K562 (cell line): ENCODE results near the gene CIART. TPM values are rescaled to one million over a fixed set of nuclear protein-coding genes. Genes with fewer than 3 reads are reported as not detected.

Source experiments
- ATF2 ChIP-seq: sonication (generic); formaldehyde crosslinking; IDR thresholded peaks from 2 replicates; pipeline ENCODE4 v1.8.1; 2022; ENCODE audit warnings: missing genetic modification reagents
- CEBPB ChIP-seq: fragments of 450-650 bp; IDR thresholded peaks from 2 replicates; pipeline ENCODE4 v1.6.1; 2016; ENCODE audit warnings: missing genetic modification characterization, missing compliant biosample characterization
- CEBPZ ChIP-seq: fragments of 150-350 bp; IDR thresholded peaks from 2 replicates; pipeline ENCODE4 v1.6.1; 2014; ENCODE audit warnings: low read depth, mild to moderate bottlenecking, low read length, borderline replicate concordance
- FOSL1 ChIP-seq: fragments of 200-800 bp; sonication (Bioruptor generic); conservative IDR thresholded peaks from 2 replicates; pipeline ENCODE4 v1.6.1; 2016; ENCODE audit warnings: missing genetic modification characterization, missing compliant biosample characterization
- HES1 ChIP-seq: fragments of 450-650 bp; IDR thresholded peaks from 2 replicates; pipeline ENCODE4 v1.6.1; 2016; ENCODE audit warnings: low read depth, mild to moderate bottlenecking, moderate library complexity
- HMGN3 ChIP-seq: IDR thresholded peaks from 2 replicates; pipeline ENCODE4 v1.6.1; 2011; ENCODE audit warnings: borderline replicate concordance, low read depth, mild to moderate bottlenecking, mixed read lengths, low read length; ENCODE audit not compliant: insufficient read length; ENCODE audit errors: extremely low read depth
- LARP7 ChIP-seq: fragments of 450-650 bp; IDR thresholded peaks from 2 replicates; pipeline ENCODE4 v1.6.1; 2016
- MED1 ChIP-seq: sonication (generic); formaldehyde crosslinking; IDR thresholded peaks from 2 replicates; pipeline ENCODE4 v1.8.1; 2023; ENCODE audit warnings: missing genetic modification reagents, borderline replicate concordance
- MTA1 ChIP-seq: fragments of 450-650 bp; IDR thresholded peaks from 2 replicates; pipeline ENCODE4 v1.6.1; 2017; ENCODE audit warnings: borderline replicate concordance
- MYBL2 ChIP-seq, 2 experiments: fragments of 450-650 bp in 1 of 2; sonication (generic) in 1 of 2; formaldehyde crosslinking in 1 of 2; IDR thresholded peaks; 2 replicates each; pipeline versions ENCODE4 v1.6.1 to v1.8.1; 2017 to 2022; ENCODE audit warnings: borderline replicate concordance in 1 of 2, inconsistent platforms in 1 of 2, low read depth in 1 of 2, mild to moderate bottlenecking in 1 of 2, missing genetic modification reagents in 1 of 2, moderate library complexity in 1 of 2
- NFE2 ChIP-seq: IDR thresholded peaks from 2 replicates; pipeline ENCODE4 v1.6.1; 2014; ENCODE audit warnings: antibody characterized with exemption, low read depth
- SETDB1 ChIP-seq: IDR thresholded peaks from one replicate; pipeline ENCODE4 v1.6.1; 2012; ENCODE audit warnings: low read length, control low read depth, inconsistent platforms
- SIX5 ChIP-seq, 2 experiments: IDR thresholded peaks; 2 replicates each; pipeline ENCODE4 v1.6.1; 2011; ENCODE audit warnings: low read length in 2 of 2, borderline replicate concordance in 1 of 2, low read depth in 1 of 2, mild to moderate bottlenecking in 1 of 2, moderate library complexity in 1 of 2; ENCODE audit not compliant: insufficient read depth in 1 of 2
- SMAD4 ChIP-seq: fragments of 250-450 bp; sonication (Bioruptor Pico); conservative IDR thresholded peaks from 2 replicates; pipeline ENCODE4 v1.8.0; 2021; ENCODE audit warnings: inconsistent platforms, mild to moderate bottlenecking, moderate library complexity
- SMARCA5 ChIP-seq: fragments of 450-650 bp; IDR thresholded peaks from 2 replicates; pipeline ENCODE4 v1.6.1; 2016
- ZNF239 ChIP-seq: fragments of 250-450 bp; sonication (Bioruptor Pico); IDR thresholded peaks from 2 replicates; pipeline ENCODE4 v1.4.0; 2020; ENCODE audit warnings: mild to moderate bottlenecking
- ZNF398 ChIP-seq: fragments of 250-450 bp; sonication (Bioruptor Pico); IDR thresholded peaks from 2 replicates; pipeline ENCODE4 v1.8.0; 2021; ENCODE audit warnings: moderate library complexity, mild to moderate bottlenecking, inconsistent platforms
- ZNF431 ChIP-seq: sonication (generic); formaldehyde crosslinking; IDR thresholded peaks from 2 replicates; pipeline ENCODE4 v1.8.0; 2022; ENCODE audit warnings: mild to moderate bottlenecking, missing genetic modification reagents
- ZNF76 ChIP-seq: fragments of 250-450 bp; sonication (Bioruptor Pico); IDR thresholded peaks from 2 replicates; pipeline ENCODE4 v1.4.0; 2020; ENCODE audit warnings: mild to moderate bottlenecking, moderate library complexity, borderline replicate concordance
- polyA plus RNA-seq, 8 experiments: library from polyadenylated mRNA; depleted of rRNA in 4 of 8; stranded (reverse) in 5 of 8; unstranded in 3 of 8; fragments of >200 nt; fragmentation: Nextera tagmentation in 2 of 8; fragmentation: Illumina TruSeq in 1 of 8; extraction: Ambion mirVana in 2 of 8; extraction: Trizol in 1 of 8; gene quantifications; 2 replicates each; pipeline versions ENCODE4 v1.2.1 to v1.2.3, GENCODE V29; 2011 to 2014; ENCODE audit warnings: inconsistent platforms in 1 of 8, missing spikeins in 1 of 8
- total RNA-seq, 7 experiments: library from RNA; depleted of rRNA in 6 of 7; stranded (reverse); fragments of >200 nt in 6 of 7; fragmentation: Illumina TruSeq in 2 of 7; extraction: Trizol in 2 of 7; gene quantifications; 2 replicates each; pipeline versions ENCODE4 v1.2.1 to v1.2.3, GENCODE V29; 2011 to 2021; ENCODE audit warnings: low replicate concordance in 1 of 7

Gene CIART
- total and polyA plus RNA-seq, 9 of the 15 experiments (the other 6 are each of a cell fraction or from before 2014, with no cell fraction given), result 0.07 to 0.35 (median 0.19) TPM; not detected in 2

- TF ChIP-seq ZNF239 (CRISPR knock-in tag) (no peak), ZNF431 (CRISPR knock-in tag) (no peak), ZNF398 (no peak), CEBPB (tag) (no peak), SMAD4 (CRISPR knock-in tag) (0 out of 2 replicates have a peak, but pooled peaks have one; percentile 25), HES1 (peak; percentile 17; the same call in 1 of the 2 replicates), SIX5 (IDR thresholded peaks at IDR 0.05; ENCODE audit: borderline replicate concordance in 1 of 2, insufficient read depth in 1 of 2, low read depth in 1 of 2, low read length in 2 of 2) (no peak), SETDB1 (peak; percentile 98), MTA1 (peak; percentile 53; the same call in 1 of the 2 replicates), LARP7 (peak; percentile 93), ATF2 (no peak), HMGN3 (no peak), MYBL2 (IDR thresholded peaks at IDR 0.05; ENCODE audit: low read depth) (peak; percentile 99), MYBL2 (CRISPR knock-in tag; IDR thresholded peaks at IDR 0.05; ENCODE audit: borderline replicate concordance) (peak; percentile 92; the same call in 1 of the 2 replicates), MED1 (CRISPR knock-in tag) (no peak), FOSL1 (tag) (peak; percentile 67), ZNF76 (CRISPR knock-in tag) (no peak), NFE2 (peak; percentile 61; the same call in 1 of the 2 replicates), CEBPZ (peak; percentile 91), SMARCA5 (peak; percentile 78)
Observed at GRCh38 chr1:150235852-150236613, 46.3 kb upstream of the CIART start, which contains the start of gene ANP32E (continued).
